Astrocyte of the hippocampus (primary cell): ENCODE measurements around the gene CKAP5.

Source experiments
- DNase-seq: peaks from one replicate; pipeline ENCODE4 v3.0.0; 2011; ENCODE audit warnings: low read depth, low spot score

Gene CKAP5

DNA sequence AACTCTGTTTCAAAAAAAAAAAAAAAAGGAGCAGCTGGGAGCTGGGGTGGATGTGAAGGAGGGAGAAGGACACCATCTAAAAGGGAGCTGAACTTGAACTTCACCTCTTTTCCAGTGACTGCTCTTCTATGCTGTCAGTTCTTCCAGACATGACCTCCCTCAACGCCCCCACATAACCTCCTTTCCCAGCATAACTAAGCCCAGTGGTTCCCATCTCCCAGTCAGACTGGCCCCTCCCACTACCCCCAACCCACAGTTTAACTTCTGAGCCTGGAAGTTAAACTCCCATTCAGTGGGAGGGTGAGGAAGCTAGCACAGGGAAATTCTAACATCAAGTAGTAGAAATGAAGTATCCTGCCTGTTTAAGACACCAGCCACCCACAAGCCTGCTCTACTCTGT lies 147.5 kb downstream of the CKAP5 start:
- no peak for DNase-seq

DNA sequence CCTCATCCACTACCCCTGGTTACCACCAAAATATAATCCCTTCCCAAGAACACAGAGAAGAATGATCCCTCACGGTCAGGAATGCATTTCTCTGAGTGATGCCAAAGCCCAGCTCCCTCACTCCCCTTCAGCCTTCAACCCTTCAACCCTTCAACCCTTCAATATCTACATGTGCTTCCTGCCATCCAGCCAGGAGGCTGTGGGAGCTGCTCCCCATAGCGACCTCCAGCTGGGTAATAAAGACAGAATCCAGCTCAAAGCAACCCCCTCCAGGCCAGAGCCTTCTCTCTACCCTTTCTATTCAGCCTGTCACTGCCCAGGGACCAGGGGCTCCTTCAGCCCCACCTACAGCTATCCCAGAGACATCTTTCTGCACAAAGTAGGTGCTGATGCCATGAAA lies 148.4 kb downstream of the CKAP5 start:
- DNase-seq, result no peak

DNA sequence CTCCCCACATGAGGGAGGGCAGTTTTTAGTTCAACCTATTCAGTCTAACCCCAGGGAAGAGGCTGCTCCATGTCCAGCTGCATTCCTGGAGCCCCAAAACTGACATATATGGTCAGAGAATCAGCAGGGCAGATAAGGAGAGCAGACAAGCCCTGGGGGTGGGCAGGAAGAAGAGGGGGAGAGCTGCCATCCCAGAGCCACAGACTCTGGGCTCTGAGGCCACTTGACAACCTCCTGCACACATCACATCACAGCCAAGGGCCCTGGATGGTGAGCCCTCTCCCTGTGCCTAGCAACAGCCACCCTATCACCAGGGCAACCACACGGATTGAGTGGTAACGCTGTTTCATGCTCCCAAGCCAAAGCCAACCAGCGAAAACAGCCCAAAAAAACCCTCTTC lies 148.8 kb downstream of the CKAP5 start:
- DNase-seq, result peak; percentile 50

DNA sequence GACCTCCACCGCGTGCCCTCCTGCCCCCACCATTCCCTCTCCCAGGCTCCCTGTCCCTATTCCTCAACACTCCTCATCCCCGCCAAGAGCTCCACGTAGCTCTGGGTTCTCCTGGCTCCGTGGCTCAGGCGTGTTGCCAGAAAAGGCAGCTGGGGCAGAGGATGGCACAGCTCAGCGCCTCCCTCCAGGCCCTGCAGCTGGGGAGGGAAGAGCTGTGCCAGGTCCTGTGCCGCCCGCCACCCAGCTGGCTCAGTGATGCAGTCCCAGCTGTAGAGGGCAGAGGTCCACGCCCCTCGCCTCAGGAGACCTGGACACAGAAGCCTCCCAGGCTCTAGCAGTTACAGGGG lies 149.9 kb downstream of the CKAP5 start:
- DNase-seq, result no peak

DNA sequence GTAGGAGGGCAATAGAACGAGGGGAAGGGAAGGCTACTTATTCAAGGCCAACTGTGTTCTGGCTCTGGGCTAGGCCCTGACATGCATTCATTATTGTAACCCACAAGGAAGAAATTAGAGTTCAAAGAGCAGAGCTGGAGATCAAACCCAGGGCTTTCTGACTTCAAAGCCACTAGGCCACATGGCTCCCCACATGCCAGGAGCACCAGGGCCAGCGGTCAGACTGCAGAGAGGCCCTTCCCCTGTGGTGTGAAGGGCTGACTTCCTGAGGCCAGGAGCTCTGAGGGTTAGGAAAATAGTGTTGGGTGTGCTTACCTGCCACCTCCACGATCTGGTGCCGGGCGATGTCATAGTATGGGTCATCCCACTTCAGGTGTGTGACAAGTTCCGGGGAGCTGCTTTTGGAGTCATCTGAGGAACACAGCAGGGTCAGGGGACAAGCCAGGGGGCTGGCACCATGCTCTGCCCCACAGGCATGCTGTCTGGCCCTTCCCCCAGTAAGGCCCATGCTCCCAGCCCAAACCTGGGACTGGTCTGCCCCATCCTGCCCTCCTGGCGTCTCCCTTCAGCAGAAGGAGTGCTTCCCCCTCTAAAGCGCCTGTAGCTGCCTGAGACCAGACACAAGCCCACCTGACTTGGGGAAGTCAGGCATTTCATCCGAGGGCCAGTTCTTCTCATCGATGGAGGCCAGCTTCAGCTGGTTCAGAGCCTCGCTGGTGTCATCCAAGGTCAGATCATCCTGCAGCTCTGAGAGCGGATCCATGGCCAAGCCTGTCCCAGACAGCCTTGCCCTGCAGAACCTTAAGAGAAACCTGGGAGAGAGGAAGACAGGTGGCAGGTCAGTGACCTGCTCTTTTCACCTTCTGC lies 150.5 kb downstream of the CKAP5 start:
- no peak for DNase-seq

DNA sequence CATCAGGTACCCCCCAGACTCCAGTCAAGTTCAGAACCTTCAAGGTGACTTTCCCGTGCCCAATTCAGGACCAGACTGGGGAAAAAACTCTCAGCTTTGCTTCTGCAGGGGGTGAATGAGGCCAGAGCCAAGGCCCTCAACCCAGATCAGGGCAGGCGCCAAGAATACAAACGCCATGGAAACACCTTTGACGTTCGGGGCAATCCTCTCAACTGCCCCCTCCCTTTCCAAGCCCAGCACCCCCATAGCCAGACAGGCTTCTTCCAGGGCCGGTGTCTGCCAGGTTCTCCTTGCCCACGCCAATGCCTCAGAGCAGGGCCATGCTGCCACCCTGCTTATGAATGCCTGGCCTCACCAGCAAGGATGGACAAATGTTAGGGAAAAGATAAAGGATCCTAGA lies 151.5 kb downstream of the CKAP5 start:
- DNase-seq, result no peak

DNA sequence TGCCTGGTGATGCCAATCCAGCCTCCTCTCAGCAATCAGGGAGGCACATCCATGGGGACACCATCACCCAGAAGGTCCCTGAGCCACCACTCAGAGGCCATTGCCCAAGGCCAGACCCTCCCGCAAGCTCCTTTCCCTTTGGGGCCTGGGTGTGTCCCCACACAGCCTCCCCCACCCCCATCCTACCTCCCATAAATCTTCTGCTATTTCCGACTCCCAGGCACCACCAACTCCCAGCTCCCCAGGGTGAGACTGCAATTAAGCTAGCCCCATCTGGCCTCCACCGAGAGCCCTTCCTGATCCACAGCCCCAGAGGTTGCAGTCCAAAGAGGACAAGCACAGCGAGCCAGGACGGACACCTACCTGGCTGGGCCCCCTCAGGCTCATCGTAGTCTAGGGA lies 152.0 kb downstream of the CKAP5 start:
- DNase-seq, result no peak

DNA sequence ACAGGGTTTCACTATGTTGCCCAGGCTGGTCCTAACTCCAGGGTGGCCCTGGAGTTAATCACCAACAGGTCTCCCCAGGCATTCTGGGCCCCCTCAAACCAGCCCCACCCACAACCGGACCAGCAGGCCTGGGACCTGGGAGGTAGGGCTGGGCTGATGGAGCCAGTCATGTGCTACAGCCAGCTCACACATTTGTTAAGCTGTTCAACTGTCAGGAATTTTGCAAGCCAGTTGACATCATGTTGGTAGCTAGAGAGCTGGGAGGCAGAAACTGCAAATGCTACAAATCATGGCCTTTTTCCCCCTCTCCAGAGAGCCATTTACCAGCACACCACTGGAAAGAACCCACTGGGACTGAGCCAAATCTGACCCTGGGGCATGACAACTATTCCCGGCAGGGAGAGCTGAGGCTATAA lies 152.5 kb downstream of the CKAP5 start:
- peak; percentile 71 for DNase-seq
